Activated naive CD4-positive, alpha-beta T cell treated with anti-CD3 and anti-CD28 coated beads, Interleukin-2, amount 10 ng/mL, durations not matched to agents 7 days and 5 days (primary cell): ENCODE results near the gene DCXR.

Source experiments
- CTCF ChIA-PET: fragments of 350-600 bp; sonication (Branson Sonifier 250); formaldehyde crosslinking; loops from one replicate; lab custom pipeline; 2021; ENCODE audit warnings: antibody characterized with exemption; lab: Charles Lee
- DNase-seq: peaks from one replicate; pipeline ENCODE4 v3.0.0-alpha.2; 2020
- H3K27ac Mint-ChIP-seq: one replicate; pipeline ENCODE4 v1.8.0; 2021; ENCODE audit warnings: mild to moderate bottlenecking, moderate library complexity, mixed read lengths
- H3K27me3 Mint-ChIP-seq: one replicate; pipeline ENCODE4 v1.8.0; 2021; ENCODE audit warnings: mild to moderate bottlenecking, mixed read lengths
- H3K36me3 Mint-ChIP-seq: one replicate; pipeline ENCODE4 v1.8.0; 2021; ENCODE audit warnings: mixed read lengths
- H3K4me1 Mint-ChIP-seq: one replicate; pipeline ENCODE4 v1.8.0; 2021; ENCODE audit warnings: mixed read lengths
- H3K4me3 Mint-ChIP-seq: one replicate; pipeline ENCODE4 v1.8.0; 2021; ENCODE audit warnings: mild to moderate bottlenecking, moderate library complexity, mixed read lengths
- H3K9me3 Mint-ChIP-seq: one replicate; pipeline ENCODE4 v1.8.0; 2021; ENCODE audit warnings: mixed read lengths

Gene DCXR

DNA sequence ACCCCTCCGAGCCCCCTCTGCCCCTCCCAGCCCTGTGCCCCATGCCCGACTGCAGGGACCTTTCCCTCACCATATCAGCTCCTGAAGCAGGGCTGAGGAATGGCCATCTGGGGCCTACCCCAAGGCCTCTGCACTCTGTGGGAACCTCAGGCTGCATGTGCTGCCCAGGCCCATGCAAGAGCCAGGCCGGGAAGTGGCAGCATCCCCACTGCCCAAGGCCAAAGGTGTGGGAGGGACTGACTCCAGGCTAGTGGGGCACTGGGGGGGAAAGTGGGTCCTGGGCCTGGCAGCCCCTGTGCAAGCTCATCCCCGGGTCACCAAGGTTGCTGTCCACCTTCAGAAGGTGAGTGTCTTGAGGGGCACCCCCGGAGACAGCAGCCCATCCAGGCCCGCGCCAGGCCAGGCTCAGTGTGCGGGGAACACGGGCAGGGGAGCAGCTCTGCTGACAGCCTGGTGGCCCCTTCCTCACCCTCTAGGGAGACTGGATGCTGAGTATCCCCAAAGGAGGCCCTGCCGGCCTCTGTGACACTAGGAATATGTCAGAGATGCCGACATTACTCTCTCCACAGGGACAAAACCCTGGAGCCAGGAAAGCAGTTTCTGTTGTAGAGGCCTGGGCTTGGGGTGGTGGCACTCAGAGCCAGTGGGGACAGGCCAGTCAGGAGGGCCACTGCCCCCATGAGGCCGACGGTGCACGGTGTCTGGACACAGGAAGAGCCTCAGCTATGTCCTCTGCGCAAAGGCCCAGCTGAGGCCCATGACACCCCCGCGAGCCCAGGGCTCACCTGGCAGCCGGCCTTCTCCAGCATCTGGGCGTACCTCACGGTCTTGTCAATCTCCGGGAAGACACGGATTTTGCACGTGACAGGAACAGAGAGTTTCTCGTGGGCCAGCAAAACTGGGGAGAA, 24.8 kb upstream of the DCXR start:
- H3K27ac Mint-ChIP-seq: no peak overlapping the region
- H3K9me3 Mint-ChIP-seq: no peaks in the 10 kb centered on the region
- CTCF ChIA-PET: no interaction called here
- no peaks in the 10 kb centered on the region for H3K27me3 Mint-ChIP-seq
- no peak for DNase-seq
- peaks cover 20% of the 10 kb centered on the region for H3K4me1 Mint-ChIP-seq
- H3K36me3 Mint-ChIP-seq: peaks cover 14% of the 10 kb centered on the region
- H3K4me3 Mint-ChIP-seq: no peak overlapping the region

DNA sequence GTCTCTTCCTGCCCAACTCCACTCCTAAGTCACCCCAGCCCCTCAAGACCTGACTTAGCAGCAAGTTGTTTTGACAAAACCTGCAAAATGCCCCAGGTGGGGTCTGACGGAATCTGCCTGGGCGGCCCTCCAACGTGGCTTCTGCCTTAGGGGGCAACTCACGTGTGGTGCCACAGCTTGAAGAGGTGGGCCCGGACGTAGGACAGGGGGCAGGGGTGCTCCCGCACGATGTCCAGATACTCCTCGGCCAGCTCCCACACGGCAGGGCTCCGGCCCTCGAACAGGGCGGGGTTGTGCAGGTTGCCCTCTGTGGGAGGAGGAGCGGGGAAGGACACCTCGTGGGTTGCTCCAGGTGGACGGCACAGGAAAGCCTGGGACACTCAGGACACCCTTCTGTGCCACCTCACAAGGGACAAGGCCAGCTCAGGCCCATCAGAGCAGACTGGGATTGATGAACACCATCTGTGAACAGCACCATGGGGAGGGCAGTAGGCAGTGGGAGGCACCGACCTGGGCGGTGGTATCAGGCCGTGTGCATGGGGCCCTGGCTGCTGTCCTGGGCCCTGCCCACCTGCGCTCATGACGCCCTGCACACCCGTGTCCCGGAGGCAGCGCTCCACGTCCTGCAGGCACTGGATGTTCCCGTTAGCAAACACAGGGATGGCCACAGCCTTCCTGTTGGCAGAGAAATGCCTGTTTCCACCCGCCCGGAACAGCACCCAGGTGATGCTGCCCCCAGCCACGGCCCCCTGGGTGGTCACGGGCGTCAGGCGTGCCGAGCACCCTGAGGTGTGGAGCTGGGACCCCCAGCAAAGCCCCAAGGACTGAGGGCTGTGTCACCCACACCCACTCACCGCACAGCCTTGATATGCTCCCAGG, 23.8 kb upstream of the DCXR start:
- no peak for DNase-seq
- no peaks in the 10 kb centered on the region for H3K27me3 Mint-ChIP-seq
- CTCF ChIA-PET: no interaction called here
- no peaks in the 10 kb centered on the region for H3K9me3 Mint-ChIP-seq
- H3K27ac Mint-ChIP-seq: no peak overlapping the region
- H3K4me3 Mint-ChIP-seq: no peak overlapping the region
- H3K36me3 Mint-ChIP-seq: peaks cover 14% of the 10 kb centered on the region
- H3K4me1 Mint-ChIP-seq: peaks cover 12% of the 10 kb centered on the region

DNA sequence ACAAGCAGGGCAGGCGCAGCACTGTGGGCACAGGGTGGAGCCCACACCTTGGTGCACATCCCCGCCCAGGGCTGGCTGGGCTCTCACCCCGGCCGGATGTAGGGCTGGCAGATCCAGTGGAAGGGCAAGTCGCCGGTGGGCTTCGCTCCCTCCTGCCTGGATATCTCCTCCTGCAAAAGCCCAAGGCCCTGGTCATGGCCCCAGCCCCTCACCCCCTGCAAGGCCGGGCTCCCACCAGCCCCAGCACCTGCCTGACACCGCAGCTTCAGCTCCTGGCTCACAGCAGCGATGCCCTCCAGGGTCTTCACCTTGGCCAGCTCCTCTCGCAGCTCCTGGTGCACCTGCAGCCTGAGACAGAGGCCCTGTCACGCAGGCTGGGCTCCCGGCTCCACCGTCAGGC, 23.1 kb upstream of the DCXR start:
- no peak for DNase-seq
- H3K27me3 Mint-ChIP-seq: no peaks in the 10 kb centered on the region
- H3K9me3 Mint-ChIP-seq: no peaks in the 10 kb centered on the region
- H3K4me3 Mint-ChIP-seq: no peak overlapping the region
- H3K4me1 Mint-ChIP-seq: peaks cover 9% of the 10 kb centered on the region
- CTCF ChIA-PET: no interaction called here
- no peak overlapping the region for H3K27ac Mint-ChIP-seq
- H3K36me3 Mint-ChIP-seq: peaks cover 14% of the 10 kb centered on the region

DNA sequence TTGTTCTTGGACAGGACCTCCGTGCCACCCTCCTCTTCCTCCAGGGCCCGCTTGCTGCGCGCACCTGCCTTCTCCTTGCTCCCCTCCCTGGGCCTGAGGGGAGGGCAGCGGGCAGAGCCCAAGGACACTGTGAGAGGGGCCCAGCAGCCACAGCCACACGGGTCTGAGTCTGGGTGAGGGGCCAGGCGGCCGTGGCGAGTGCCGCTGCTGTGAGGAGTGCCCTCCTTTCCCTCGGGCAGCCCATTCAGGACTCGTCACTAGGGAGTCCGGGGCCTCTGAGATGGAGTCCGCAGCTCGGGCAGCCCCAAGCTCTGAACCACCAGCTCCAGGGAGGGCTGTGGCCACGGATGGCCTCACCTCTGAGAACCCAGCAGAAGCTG, 22.5 kb upstream of the DCXR start:
- H3K27ac Mint-ChIP-seq: no peak overlapping the region

DNA sequence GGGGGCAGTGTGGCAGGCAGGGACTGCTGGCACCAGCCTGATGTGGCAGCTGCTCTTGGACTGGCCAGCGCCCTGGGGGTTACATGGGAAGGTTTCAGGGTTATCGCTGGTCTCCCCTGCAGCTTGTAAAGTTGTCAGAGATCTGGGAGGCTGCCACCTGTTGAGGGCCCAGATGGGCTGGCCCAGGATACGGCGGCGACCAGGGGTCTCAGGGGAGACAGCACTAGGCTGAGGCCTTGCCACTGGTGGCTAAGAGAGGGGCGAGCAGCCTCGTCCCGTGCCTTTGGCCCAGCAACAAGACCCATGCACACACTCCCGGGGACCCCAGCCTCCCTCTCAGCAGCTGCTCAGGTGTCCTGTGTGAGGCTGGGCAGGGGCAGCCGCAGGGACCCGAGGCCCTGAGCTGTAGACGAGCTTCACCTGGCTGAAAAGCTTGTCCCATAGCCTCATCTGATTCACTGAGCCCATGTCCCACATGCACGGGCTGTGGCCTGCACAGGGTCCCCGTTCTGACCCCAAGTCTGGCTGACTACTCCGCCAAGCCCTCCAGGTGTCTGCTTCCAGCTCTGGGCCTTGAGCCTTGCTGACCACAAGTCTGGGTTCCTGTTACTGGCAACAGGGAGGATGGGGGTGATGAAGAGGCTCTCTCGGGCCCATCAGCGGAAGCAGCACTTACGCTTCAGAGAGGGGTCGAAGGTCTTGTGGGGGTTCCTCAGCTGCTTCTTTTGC, 21.9 kb upstream of the DCXR start:
- no peak overlapping the region for H3K27ac Mint-ChIP-seq
- CTCF ChIA-PET: no interaction called here
- H3K36me3 Mint-ChIP-seq: peaks cover 17% of the 10 kb centered on the region

More for the DNA sequence above, 22.5 kb upstream of the DCXR start:
- Mint-ChIP-seq H3K36me3 (peaks cover 15% of the 10 kb centered on the region), H3K27me3 (no peaks in the 10 kb centered on the region), H3K9me3 (no peaks in the 10 kb centered on the region), H3K4me3 (no peak overlapping the region), H3K4me1 (peaks cover 9% of the 10 kb centered on the region)
- CTCF ChIA-PET: no interaction called here
- no peak for DNase-seq

DNA sequence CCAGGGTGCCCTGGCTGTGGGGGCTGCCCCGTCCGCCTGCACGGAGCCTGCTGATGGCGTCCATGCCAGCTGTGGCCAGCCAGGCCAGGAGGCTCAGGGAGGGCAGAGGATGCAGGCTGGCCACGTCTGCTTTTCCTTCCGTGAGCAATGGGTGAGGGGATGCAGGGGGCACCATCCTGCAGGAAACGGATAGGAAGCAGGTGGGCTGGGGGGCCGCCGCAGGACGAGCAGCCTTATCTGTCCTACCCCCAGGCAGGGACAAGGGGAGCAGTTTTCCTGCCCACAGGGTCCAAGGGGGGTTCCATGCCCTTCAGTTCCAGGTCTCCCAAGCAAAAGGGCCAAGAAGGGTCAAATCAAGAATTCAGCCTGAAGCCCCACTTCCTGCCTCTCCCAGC, 21.4 kb upstream of the DCXR start:
- CTCF ChIA-PET: no interaction called here

More for the DNA sequence above, 21.9 kb upstream of the DCXR start:
- Mint-ChIP-seq H3K27me3 (no peaks in the 10 kb centered on the region), H3K9me3 (no peaks in the 10 kb centered on the region), H3K4me3 (no peak overlapping the region), H3K4me1 (peaks cover 6% of the 10 kb centered on the region)
- no peak for DNase-seq

DNA sequence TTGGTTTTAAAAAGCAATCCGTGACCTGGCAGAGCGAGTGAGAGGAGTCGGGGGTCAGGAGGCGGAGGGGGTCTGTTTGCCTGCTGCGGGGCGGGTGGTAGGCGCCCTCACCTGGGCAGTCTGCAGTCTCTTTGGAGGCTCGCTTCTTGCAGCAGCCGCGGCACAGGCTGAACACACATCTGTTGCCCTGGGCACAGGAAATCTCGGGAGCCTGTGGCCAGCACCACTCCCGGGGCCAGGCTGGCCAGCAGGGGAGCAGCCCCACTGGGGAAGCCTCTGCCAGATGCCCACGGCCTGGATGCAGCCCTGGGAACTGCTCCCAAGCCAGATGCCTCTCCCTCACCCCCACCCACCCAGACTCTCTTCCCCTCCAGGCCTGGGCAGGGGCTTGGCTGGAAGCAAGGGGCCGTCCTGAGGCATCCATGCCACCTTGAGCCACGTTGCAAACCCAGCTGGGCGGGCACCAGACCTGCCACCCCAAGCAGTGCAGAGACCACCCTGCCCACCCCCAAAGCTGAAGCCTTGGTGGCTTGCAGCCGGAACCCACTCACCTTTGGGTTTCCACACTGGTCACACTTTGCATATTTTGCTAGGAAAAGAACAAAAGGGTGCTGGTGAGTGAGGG, 20.8 kb upstream of the DCXR start:
- Mint-ChIP-seq H3K36me3 (peaks cover 19% of the 10 kb centered on the region), H3K27me3 (no peaks in the 10 kb centered on the region), H3K9me3 (no peaks in the 10 kb centered on the region), H3K4me3 (no peak overlapping the region), H3K4me1 (peaks cover 5% of the 10 kb centered on the region), H3K27ac (no peak overlapping the region)
- no peak for DNase-seq
- CTCF ChIA-PET: no interaction called here

More for the DNA sequence above, 21.4 kb upstream of the DCXR start:
- Mint-ChIP-seq H3K4me1 (peaks cover under 1% of the 10 kb centered on the region), H3K27ac (no peak overlapping the region), H3K4me3 (no peak overlapping the region), H3K9me3 (no peaks in the 10 kb centered on the region), H3K36me3 (peaks cover 17% of the 10 kb centered on the region), H3K27me3 (no peaks in the 10 kb centered on the region)
- no peak for DNase-seq

DNA sequence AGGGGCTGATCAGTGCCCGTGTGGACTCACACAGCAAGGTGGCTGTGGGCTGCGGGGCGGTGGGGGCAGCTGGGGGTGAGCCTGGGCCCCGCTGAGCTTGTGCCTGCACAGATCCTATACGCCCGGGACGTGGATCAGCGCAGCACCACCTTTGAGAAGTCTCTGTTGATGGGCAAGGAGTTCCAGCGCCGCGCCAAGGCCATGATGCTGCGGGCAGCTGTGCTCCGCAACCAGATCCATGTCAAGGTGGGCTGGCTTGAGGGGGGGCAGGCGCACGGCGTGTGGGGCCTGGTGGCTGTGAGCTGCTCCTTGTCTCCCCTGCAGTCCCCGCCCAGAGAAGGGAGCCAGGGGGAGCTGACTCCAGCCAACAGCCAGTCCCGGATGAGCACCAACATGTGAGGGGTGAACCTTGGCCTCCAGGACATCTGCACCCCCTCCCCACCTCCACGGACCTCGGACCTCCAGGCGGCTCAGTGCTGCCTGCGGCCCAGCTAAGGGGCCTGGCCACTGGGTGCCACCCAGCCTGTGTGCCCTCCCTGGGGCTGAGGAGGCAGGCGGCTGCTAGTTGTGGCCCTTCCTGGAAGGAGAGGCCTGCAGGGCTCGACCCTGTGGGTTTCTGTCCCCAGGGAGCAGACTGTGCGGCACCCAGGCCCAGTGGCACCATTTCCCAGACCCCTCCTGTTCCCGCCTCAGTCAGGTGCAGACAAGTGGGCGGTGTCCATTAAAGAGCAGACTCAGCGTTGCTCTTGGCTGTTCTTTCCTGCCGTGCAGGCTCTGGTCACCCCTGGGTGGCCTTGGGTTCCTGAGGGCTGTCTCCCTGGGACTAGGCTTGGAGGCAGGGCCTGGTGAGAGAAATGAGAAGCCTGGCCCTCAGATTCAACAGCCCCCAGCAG, 19.5 kb upstream of the DCXR start:
- CTCF ChIA-PET: no interaction called here
- no peak overlapping the region for H3K4me3 Mint-ChIP-seq
- no peak for DNase-seq
- H3K27ac Mint-ChIP-seq: no peak overlapping the region
- H3K36me3 Mint-ChIP-seq: peaks cover 19% of the 10 kb centered on the region
- H3K9me3 Mint-ChIP-seq: no peaks in the 10 kb centered on the region
- H3K27me3 Mint-ChIP-seq: no peaks in the 10 kb centered on the region
- H3K4me1 Mint-ChIP-seq: peaks cover 12% of the 10 kb centered on the region

DNA sequence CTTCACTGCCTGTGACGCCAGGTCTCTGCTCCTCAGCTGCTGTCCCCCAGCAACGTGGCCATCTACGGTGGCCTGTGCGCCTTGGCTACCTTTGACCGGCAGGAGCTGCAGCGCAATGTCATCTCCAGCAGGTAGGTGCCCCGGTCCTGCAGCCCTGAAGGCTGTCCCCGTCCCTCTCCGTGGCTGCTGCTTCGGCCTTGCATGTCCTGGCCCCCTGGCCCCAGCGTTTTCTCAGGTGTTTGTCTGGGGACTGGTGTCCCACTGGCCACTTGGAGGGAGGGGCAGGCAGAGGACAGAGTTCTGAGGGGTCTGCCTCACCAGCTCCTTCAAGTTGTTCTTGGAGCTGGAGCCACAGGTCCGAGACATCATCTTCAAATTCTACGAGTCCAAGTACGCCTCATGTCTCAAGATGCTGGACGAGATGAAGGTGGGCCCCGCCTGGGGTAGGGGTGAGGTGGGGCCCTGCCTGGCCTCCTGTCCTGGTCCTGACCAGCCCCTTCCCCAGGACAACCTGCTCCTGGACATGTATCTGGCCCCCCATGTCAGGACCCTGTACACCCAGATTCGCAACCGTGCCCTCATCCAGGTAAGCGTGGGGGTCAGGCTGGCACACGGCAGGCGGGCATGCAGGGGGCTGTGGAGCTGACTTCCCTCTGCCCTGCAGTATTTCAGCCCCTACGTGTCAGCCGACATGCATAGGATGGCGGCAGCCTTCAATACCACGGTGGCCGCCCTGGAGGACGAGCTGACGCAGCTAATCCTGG, 18.6 kb upstream of the DCXR start:
- H3K36me3 Mint-ChIP-seq: peaks cover 19% of the 10 kb centered on the region
- H3K9me3 Mint-ChIP-seq: no peaks in the 10 kb centered on the region
- H3K4me3 Mint-ChIP-seq: no peak overlapping the region
- DNase-seq: no peak
- no peaks in the 10 kb centered on the region for H3K27me3 Mint-ChIP-seq
- CTCF ChIA-PET: no interaction called here
- peaks cover 12% of the 10 kb centered on the region for H3K4me1 Mint-ChIP-seq
- H3K27ac Mint-ChIP-seq: no peak overlapping the region

DNA sequence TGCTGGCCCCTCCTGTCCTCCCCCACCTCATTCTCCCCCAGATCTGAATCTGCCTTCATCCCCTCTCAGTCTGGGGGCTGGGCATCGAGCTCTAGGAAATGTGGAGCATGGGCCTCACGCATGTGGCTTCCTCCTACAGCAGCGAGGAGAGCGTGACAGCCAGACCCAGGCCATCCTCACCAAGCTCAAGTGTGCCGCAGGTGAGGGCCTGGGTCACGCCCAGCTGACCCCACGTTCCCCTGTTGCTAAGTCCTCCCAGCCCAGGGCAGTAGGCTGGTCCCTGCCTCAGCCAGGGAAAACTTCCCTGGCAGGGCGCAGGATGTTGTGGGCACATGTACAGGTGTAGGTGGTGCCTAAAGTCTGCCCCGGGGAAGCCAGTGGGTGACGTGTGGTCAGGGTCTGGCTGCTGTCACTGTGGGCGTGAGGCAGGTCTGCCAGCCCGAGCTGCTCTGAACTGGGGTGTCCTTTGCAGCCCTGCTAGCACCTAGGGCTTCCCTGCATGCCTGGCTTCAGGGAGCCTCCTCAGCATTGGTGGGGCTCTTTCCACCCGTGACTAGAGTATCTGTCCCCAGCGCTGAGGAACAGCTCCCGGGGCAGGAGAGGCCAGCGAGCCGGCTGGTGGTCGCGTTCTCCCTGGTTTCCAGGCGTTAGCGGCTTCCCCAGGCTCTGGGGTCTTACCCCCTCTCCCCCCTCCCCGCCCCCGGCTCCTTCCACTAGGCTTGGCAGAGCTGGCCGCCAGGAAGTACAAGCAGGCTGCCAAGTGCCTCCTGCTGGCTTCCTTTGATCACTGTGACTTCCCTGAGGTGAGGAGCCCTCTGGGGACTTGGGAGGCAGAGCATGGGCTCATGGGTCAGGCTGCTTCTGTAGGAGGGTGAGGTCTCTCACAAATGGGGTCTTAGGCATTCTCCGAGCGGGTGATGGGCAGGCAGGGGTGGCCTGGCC, 17.8 kb upstream of the DCXR start:
- Mint-ChIP-seq H3K27ac (no peak overlapping the region), H3K27me3 (no peaks in the 10 kb centered on the region), H3K4me1 (peaks cover 19% of the 10 kb centered on the region), H3K9me3 (no peaks in the 10 kb centered on the region), H3K36me3 (peaks cover 14% of the 10 kb centered on the region), H3K4me3 (no peak overlapping the region)
- no peak for DNase-seq
- CTCF ChIA-PET: interaction anchor here (1.3 kb wide), 1 partner anchor 96 kb away, joined by 3 read pairs; no protein-coding TSS in a partner anchor

DNA sequence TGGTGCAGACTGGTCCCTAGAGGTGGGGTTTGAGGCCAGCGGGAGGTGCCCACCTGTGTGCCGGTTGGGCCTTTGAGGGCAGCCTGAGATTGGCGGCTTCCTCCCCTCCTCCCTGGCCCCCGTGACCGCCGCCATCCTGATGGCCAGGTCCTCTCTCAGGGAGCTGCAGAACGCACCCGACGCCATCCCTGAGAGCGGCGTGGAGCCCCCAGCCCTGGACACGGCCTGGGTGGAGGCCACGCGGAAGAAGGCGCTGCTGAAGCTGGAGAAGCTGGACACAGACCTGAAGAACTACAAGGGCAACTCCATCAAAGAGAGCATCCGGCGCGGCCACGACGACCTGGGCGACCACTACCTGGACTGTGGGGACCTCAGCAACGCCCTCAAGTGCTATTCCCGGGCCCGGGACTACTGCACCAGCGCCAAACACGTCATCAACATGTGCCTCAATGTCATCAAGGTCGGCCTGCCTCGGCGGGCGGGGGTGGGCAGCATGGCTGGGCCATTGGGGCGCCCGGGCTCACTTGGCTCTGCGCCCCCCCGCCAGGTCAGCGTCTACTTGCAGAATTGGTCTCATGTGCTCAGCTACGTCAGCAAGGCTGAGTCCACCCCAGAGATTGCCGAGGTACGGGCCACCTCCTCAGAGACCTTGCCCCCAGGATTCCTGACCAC, 17.0 kb upstream of the DCXR start:
- no peaks in the 10 kb centered on the region for H3K9me3 Mint-ChIP-seq
- peaks cover 21% of the 10 kb centered on the region for H3K4me1 Mint-ChIP-seq
- H3K4me3 Mint-ChIP-seq: no peak overlapping the region
- no peaks in the 10 kb centered on the region for H3K27me3 Mint-ChIP-seq
- DNase-seq: no peak
- CTCF ChIA-PET: interaction anchor here (1.3 to 1.8 kb wide), 2 partner anchors 95 to 100 kb away, joined by 3 to 5 read pairs; no protein-coding TSS in a partner anchor
- peaks cover 11% of the 10 kb centered on the region for H3K36me3 Mint-ChIP-seq
- no peak overlapping the region for H3K27ac Mint-ChIP-seq
